SH-SY5Y (cell line): Measurements from ENCODE around the gene CGN.

ENCODE experiments used
- GATA2 ChIP-seq: IDR thresholded peaks from 2 replicates; pipeline ENCODE4 v1.6.1; 2011; ENCODE audit warnings: mild to moderate bottlenecking, low read depth, low read length
- GATA3 ChIP-seq: IDR thresholded peaks from 2 replicates; pipeline ENCODE4 v1.6.1; 2011; ENCODE audit warnings: low read depth, mild to moderate bottlenecking, low read length, moderate library complexity

GRCh38 chr1:151570819-151571218, 59.6 kb downstream of the CGN start:
- TF ChIP-seq GATA2 (no peak), GATA3 (no peak)
